Esophagus squamous epithelium (tissue), 4 donors: ENCODE measurements around the gene TOPAZ1.

Experiments used
- POLR2A ChIP-seq, 4 donors: fragments of 450-650 bp; IDR thresholded peaks; one replicate each; pipeline ENCODE4 v1.6.1; 2017; ENCODE audit warnings: antibody characterized with exemption in 4 of 4, mild to moderate bottlenecking in 4 of 4, moderate library complexity in 3 of 4
- TF ChIP-seq, protein P1 (sequence below), 6 experiments: fragments of 450-650 bp in 4 of 6; fragments of 200-600 bp in 2 of 6; sonication (generic) in 2 of 6; IDR thresholded peaks; one replicate each; pipeline ENCODE4 v1.5.1; 2016 to 2019; ENCODE audit warnings: antibody characterized with exemption in 6 of 6, mild to moderate bottlenecking in 4 of 6, moderate library complexity in 4 of 6

DNA sequence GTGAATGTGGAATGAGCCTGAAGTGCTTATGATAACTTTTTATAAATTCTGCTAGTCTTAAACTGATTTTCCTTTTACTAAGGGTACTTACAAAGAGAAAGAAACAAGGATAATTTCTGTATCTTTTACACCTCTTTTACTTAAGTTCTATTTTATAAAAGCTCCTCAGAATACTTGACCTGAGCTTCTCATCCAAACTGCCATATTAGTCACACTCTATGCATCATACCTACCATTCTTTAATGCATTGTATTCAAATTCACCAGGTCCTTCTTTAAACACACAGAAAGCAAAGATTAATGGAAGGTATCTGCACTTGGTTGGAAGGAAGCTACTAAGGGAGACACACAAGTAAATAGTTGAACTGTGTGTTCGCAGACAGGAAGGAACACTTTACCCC lies 1.6 kb upstream of the TOPAZ1 start:
- TF ChIP-seq, protein P1, sequence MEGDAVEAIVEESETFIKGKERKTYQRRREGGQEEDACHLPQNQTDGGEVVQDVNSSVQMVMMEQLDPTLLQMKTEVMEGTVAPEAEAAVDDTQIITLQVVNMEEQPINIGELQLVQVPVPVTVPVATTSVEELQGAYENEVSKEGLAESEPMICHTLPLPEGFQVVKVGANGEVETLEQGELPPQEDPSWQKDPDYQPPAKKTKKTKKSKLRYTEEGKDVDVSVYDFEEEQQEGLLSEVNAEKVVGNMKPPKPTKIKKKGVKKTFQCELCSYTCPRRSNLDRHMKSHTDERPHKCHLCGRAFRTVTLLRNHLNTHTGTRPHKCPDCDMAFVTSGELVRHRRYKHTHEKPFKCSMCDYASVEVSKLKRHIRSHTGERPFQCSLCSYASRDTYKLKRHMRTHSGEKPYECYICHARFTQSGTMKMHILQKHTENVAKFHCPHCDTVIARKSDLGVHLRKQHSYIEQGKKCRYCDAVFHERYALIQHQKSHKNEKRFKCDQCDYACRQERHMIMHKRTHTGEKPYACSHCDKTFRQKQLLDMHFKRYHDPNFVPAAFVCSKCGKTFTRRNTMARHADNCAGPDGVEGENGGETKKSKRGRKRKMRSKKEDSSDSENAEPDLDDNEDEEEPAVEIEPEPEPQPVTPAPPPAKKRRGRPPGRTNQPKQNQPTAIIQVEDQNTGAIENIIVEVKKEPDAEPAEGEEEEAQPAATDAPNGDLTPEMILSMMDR (IDR thresholded peaks at IDR 0.05): no peak
- TF ChIP-seq POLR2A (IDR thresholded peaks at IDR 0.05): no peak
